ENCODE measurements around the gene FNIP2.

FNIP2 gene

DNA sequence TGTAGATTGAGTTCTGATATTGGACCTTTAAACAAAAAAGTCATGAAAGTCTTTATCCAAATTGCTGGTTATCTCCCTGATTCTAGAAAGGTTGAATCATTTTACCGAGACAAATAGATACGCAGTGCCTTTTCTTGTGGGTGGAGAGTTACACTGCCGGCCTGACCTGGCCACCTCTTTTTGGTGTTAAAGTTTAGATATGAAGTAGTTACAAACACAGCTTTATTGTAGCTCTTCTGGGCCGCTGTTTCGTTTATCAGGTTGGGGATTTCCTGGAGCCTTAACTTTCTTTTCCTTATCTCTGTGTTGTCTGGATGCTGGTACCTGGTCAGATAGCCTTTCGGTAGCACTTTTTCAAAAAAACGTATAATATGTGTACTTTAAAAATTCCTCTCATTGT lies 31.0 kb downstream of the FNIP2 start:
- TF ChIP-seq ZNF623 (tag by site-specific recombination; IDR thresholded peaks at IDR 0.05) (no peak), ZNF670 (tag by site-specific recombination; IDR thresholded peaks at IDR 0.05; ENCODE audit: low read depth) (no peak), ZNF76 (tag by site-specific recombination; IDR thresholded peaks at IDR 0.05; ENCODE audit: borderline replicate concordance, low read depth) (no peak)
- CTCF ChIA-PET: no interaction called here
- no peak overlapping the region for H3K4me3 ChIP-seq (ENCODE audit: low read depth, low read length)
- POLR2A ChIA-PET: no interaction called here
- H3K4me1 ChIP-seq (ENCODE audit: control insufficient read depth, insufficient read depth, low read length): peaks cover 6% of the 10 kb centered on the region; the same call in 1 of the 2 replicates
- no peak overlapping the region for H3K27ac ChIP-seq (ENCODE audit: extremely low read depth, low read depth, low read length)
- H3K36me3 ChIP-seq (ENCODE audit: control insufficient read depth in 2 of 2, insufficient read depth in 1 of 2, low read length in 2 of 2): no peaks in the 10 kb centered on the region
- H3K9me3 ChIP-seq (ENCODE audit: control insufficient read depth, insufficient read depth, low read depth, low read length): no peaks in the 10 kb centered on the region

GRCh38 chr4:158801066-158801465 lies 32.2 kb downstream of the FNIP2 start:
- Histone ChIP-seq H3K9me3 (ENCODE audit: control insufficient read depth, insufficient read depth, low read depth, low read length) (no peaks in the 10 kb centered on the region), H3K4me1 (ENCODE audit: control insufficient read depth, insufficient read depth, low read length) (peaks cover 6% of the 10 kb centered on the region), H3K36me3 (ENCODE audit: control insufficient read depth in 2 of 2, insufficient read depth in 1 of 2, low read length in 2 of 2) (no peaks in the 10 kb centered on the region), H3K27ac (ENCODE audit: extremely low read depth, low read depth, low read length) (no peak overlapping the region), H3K4me3 (ENCODE audit: low read depth, low read length) (no peak overlapping the region)
- TF ChIP-seq OVOL3 (tag by site-specific recombination; IDR thresholded peaks at IDR 0.05): no peak
- TF ChIP-seq TCF7L2 (IDR thresholded peaks at IDR 0.05; ENCODE audit: borderline replicate concordance, low read depth, low read length): no peak
- no peak for TF ChIP-seq GFI1B (tag by site-specific recombination; IDR thresholded peaks at IDR 0.05)
- no peak for TF ChIP-seq ZNF132 (tag by site-specific recombination; IDR thresholded peaks at IDR 0.05; ENCODE audit: borderline replicate concordance)
- no peak for TF ChIP-seq ZNF692 (tag by site-specific recombination; IDR thresholded peaks at IDR 0.05)
- no peak for TF ChIP-seq ZNF610 (tag by site-specific recombination; IDR thresholded peaks at IDR 0.05; ENCODE audit: borderline replicate concordance)
- TF ChIP-seq BCL11B (tag by site-specific recombination; IDR thresholded peaks at IDR 0.05; ENCODE audit: low read depth): no peak
- TF ChIP-seq ZNF76 (tag by site-specific recombination; IDR thresholded peaks at IDR 0.05; ENCODE audit: borderline replicate concordance, low read depth): no peak
- no peak for TF ChIP-seq SCRT1 (tag by site-specific recombination; IDR thresholded peaks at IDR 0.05; ENCODE audit: borderline replicate concordance)
- no peak for TF ChIP-seq ZNF341 (tag by site-specific recombination; IDR thresholded peaks at IDR 0.05; ENCODE audit: low read depth)
- ChIA-PET CTCF (no interaction called here), POLR2A (no interaction called here)

- ChIA-PET POLR2A (no interaction called here), CTCF (no interaction called here)
- Histone ChIP-seq H3K9me3 (ENCODE audit: control insufficient read depth, insufficient read depth, low read depth, low read length) (no peaks in the 10 kb centered on the region), H3K36me3 (ENCODE audit: control insufficient read depth in 2 of 2, insufficient read depth in 1 of 2, low read length in 2 of 2) (no peaks in the 10 kb centered on the region), H3K4me3 (ENCODE audit: low read depth, low read length) (no peak overlapping the region), H3K27ac (ENCODE audit: extremely low read depth, low read depth, low read length) (no peak overlapping the region), H3K4me1 (ENCODE audit: control insufficient read depth, insufficient read depth, low read length) (peaks cover 6% of the 10 kb centered on the region)
- TF ChIP-seq, protein P1, sequence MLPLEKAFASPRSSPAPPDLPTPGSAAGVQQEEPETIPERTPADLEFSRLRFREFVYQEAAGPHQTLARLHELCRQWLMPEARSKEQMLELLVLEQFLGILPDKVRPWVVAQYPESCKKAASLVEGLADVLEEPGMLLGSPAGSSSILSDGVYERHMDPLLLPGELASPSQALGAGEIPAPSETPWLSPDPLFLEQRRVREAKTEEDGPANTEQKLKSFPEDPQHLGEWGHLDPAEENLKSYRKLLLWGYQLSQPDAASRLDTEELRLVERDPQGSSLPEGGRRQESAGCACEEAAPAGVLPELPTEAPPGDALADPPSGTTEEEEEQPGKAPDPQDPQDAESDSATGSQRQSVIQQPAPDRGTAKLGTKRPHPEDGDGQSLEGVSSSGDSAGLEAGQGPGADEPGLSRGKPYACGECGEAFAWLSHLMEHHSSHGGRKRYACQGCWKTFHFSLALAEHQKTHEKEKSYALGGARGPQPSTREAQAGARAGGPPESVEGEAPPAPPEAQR (tag by site-specific recombination; IDR thresholded peaks at IDR 0.05): no peak
- peak; percentile 74 for TF ChIP-seq REST (tag by site-specific recombination; IDR thresholded peaks at IDR 0.05)
Measured at GRCh38 chr4:158801677-158802076, 32.9 kb downstream of the FNIP2 start.
